GM19467 (cell line): ENCODE results near the gene SMARCAL1.

ENCODE experiments used
- ATAC-seq: cut with Tn5 transposase; IDR thresholded peaks from one replicate; pipeline ENCODE4 v1.9.1; 2021; ENCODE audit warnings: mild to moderate bottlenecking, moderate library complexity; ENCODE audit not compliant: unreplicated experiment

Gene SMARCAL1

GRCh38 chr2:216392018-216392562 lies 20.2 kb upstream of the SMARCAL1 start:
- no peak for ATAC-seq

GRCh38 chr2:216392945-216393840 lies 19.1 kb upstream of the SMARCAL1 start:
- ATAC-seq: no peak

- ATAC-seq: no peak
Observed at GRCh38 chr2:216394881-216395280, 17.4 kb upstream of the SMARCAL1 start.

GRCh38 chr2:216399621-216400020 lies 12.7 kb upstream of the SMARCAL1 start:
- ATAC-seq: no peak

GRCh38 chr2:216402751-216403150 lies 9.5 kb upstream of the SMARCAL1 start:
- ATAC-seq: no peak

GRCh38 chr2:216404010-216404618 lies 8.2 kb upstream of the SMARCAL1 start:
- ATAC-seq: no peak

- no peak for ATAC-seq
Observed at GRCh38 chr2:216405588-216405987, 6.7 kb upstream of the SMARCAL1 start.

- ATAC-seq: no peak
Observed at GRCh38 chr2:216406826-216407225, 5.5 kb upstream of the SMARCAL1 start.

GRCh38 chr2:216408426-216409290 lies 3.6 kb upstream of the SMARCAL1 start:
- no peak for ATAC-seq

- ATAC-seq: peak; percentile 30
Observed at GRCh38 chr2:216410550-216410949, 1.7 kb upstream of the SMARCAL1 start.

GRCh38 chr2:216413882-216414281 lies 1.6 kb downstream of the SMARCAL1 start:
- ATAC-seq: no peak

- no peak for ATAC-seq
Observed at GRCh38 chr2:216414772-216415319, 2.6 kb downstream of the SMARCAL1 start.

GRCh38 chr2:216415541-216415940 lies 3.3 kb downstream of the SMARCAL1 start:
- no peak for ATAC-seq

- ATAC-seq: no peak
Observed at GRCh38 chr2:216416571-216417307, 4.5 kb downstream of the SMARCAL1 start.

GRCh38 chr2:216418981-216419380 lies 6.7 kb downstream of the SMARCAL1 start:
- no peak for ATAC-seq

- no peak for ATAC-seq
Observed at GRCh38 chr2:216420367-216421101, 8.2 kb downstream of the SMARCAL1 start.

GRCh38 chr2:216423071-216423470 lies 10.8 kb downstream of the SMARCAL1 start:
- ATAC-seq: no peak

GRCh38 chr2:216424274-216424673 lies 12.0 kb downstream of the SMARCAL1 start:
- ATAC-seq: no peak

- ATAC-seq: no peak
Observed at GRCh38 chr2:216425008-216425787, 12.9 kb downstream of the SMARCAL1 start.
